Measurements from ENCODE around the gene PDZD2. TPM values are rescaled to one million over a fixed set of nuclear protein-coding genes. Genes with fewer than 3 reads are reported as not detected.

Gene PDZD2
- total and polyA plus RNA-seq, 2 experiments from 2014 or later: 0.21 TPM; not detected in 1

- Histone ChIP-seq H3K9me3 (ENCODE audit: low read depth) (no peaks in the 10 kb centered on the region), H3F3A (ENCODE audit: insufficient read depth) (no peaks in the 10 kb centered on the region), H4K20me1 (ENCODE audit: insufficient read depth) (no peaks in the 10 kb centered on the region), H3K9me2 (ENCODE audit: insufficient read depth) (no peaks in the 10 kb centered on the region), H3K27ac (no peak overlapping the region), H3K36me3 (ENCODE audit: low read depth) (no peaks in the 10 kb centered on the region), H3K9ac (no peak overlapping the region), H3K4me1 (ENCODE audit: insufficient read depth) (no peaks in the 10 kb centered on the region), H3K27me3 (replicated peaks; ENCODE audit: insufficient read depth) (no peaks in the 10 kb centered on the region; the same call in none of the 2 replicates), H3K79me2 (ENCODE audit: insufficient read depth) (no peaks in the 10 kb centered on the region), H3K4me2 (ENCODE audit: unreplicated experiment) (no peak overlapping the region), H2AFZ (no peak overlapping the region), H3K4me3 (no peak overlapping the region)
- in situ Hi-C loops (cut with MboI): no loop called here
- DNase-seq: no peak
- TF ChIP-seq EZH2 (IDR thresholded peaks at IDR 0.05; ENCODE audit: insufficient read depth, poor library complexity, severe bottlenecking) (no peak), EZH2phosphoT487 (IDR thresholded peaks at IDR 0.05; ENCODE audit: insufficient read depth, low read depth) (no peak)
- WGBS, 2 experiments (ENCODE audit: low coverage in 1 of 2, low lambda C conversion rate in 2 of 2, missing lambda C conversion rate in 2 of 2): 32 to 44% methylated on average over 7 of the region's 7 CpGs
Measured at GRCh38 chr5:31717561-31717960, 78.6 kb downstream of the PDZD2 start.

GRCh38 chr5:31720004-31720403, 81.1 kb downstream of the PDZD2 start:
- Histone ChIP-seq H3K9ac (no peak overlapping the region), H3K79me2 (ENCODE audit: insufficient read depth) (no peaks in the 10 kb centered on the region), H3K4me1 (ENCODE audit: insufficient read depth) (no peaks in the 10 kb centered on the region), H3K27ac (no peak overlapping the region), H2AFZ (no peak overlapping the region), H3K27me3 (replicated peaks; ENCODE audit: insufficient read depth) (no peaks in the 10 kb centered on the region; the same call in none of the 2 replicates), H3K4me3 (no peak overlapping the region), H3K36me3 (ENCODE audit: low read depth) (no peaks in the 10 kb centered on the region), H4K20me1 (ENCODE audit: insufficient read depth) (no peaks in the 10 kb centered on the region), H3F3A (ENCODE audit: insufficient read depth) (no peaks in the 10 kb centered on the region), H3K9me2 (ENCODE audit: insufficient read depth) (no peaks in the 10 kb centered on the region), H3K9me3 (ENCODE audit: low read depth) (no peaks in the 10 kb centered on the region), H3K4me2 (ENCODE audit: unreplicated experiment) (no peak overlapping the region)
- peak; percentile 3 for DNase-seq
- WGBS, 2 experiments (ENCODE audit: low coverage in 1 of 2, low lambda C conversion rate in 2 of 2, missing lambda C conversion rate in 2 of 2): 16 to 36% methylated on average over 1 of the region's 1 CpG
- in situ Hi-C loops (cut with MboI): no loop called here
- TF ChIP-seq EZH2 (IDR thresholded peaks at IDR 0.05; ENCODE audit: insufficient read depth, poor library complexity, severe bottlenecking) (no peak), EZH2phosphoT487 (IDR thresholded peaks at IDR 0.05; ENCODE audit: insufficient read depth, low read depth) (no peak)

DNA sequence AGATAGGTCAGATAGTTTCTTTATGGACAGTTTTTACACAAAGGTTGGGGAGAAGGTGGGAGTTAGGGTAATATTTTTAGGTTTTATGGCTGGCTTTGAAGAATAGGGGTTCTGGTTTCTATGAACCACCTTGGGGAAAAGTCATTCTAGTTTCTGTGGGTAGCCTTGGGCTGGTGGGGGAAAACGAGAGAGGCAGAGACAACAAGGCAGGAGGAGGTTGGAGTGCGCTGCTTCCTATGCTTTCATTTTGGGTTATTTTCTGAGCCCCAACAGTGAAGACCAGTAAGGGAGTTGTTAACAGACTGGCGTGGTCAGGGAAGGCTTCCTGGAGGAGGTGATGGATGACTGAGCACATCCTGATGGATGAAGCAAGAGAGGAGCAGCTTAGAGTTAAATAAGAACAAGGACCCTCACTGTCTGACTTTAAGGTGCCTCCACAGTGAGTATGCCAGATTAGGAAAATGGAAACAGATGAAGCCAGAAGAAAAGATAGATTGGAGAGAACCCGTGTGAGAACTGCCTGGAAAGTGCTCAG, 81.9 kb downstream of the PDZD2 start:
- H3K9me2 ChIP-seq (ENCODE audit: insufficient read depth): no peaks in the 10 kb centered on the region
- H3K27me3 ChIP-seq (replicated peaks; ENCODE audit: insufficient read depth): no peaks in the 10 kb centered on the region
- 36 to 39% methylated on average over 4 of the region's 4 CpGs for WGBS, 2 experiments (ENCODE audit: low coverage in 1 of 2, low lambda C conversion rate in 2 of 2, missing lambda C conversion rate in 2 of 2)

GRCh38 chr5:31722111-31722510, 83.2 kb downstream of the PDZD2 start:
- no peak overlapping the region for H3K4me3 ChIP-seq
- no peaks in the 10 kb centered on the region for H3K9me2 ChIP-seq (ENCODE audit: insufficient read depth)
- no peaks in the 10 kb centered on the region for H3K9me3 ChIP-seq (ENCODE audit: low read depth)
- in situ Hi-C loops (cut with MboI): no loop called here
- no peak overlapping the region for H2AFZ ChIP-seq
- no peaks in the 10 kb centered on the region for H3K36me3 ChIP-seq (ENCODE audit: low read depth)
- WGBS, 2 experiments (ENCODE audit: low coverage in 1 of 2, low lambda C conversion rate in 2 of 2, missing lambda C conversion rate in 2 of 2): 44 to 53% methylated on average over 4 of the region's 4 CpGs
- no peaks in the 10 kb centered on the region for H3K4me1 ChIP-seq (ENCODE audit: insufficient read depth)
- no peak overlapping the region for H3K9ac ChIP-seq
- H3K27ac ChIP-seq: no peak overlapping the region
- DNase-seq: no peak
- no peaks in the 10 kb centered on the region for H3K79me2 ChIP-seq (ENCODE audit: insufficient read depth)
- TF ChIP-seq EZH2phosphoT487 (IDR thresholded peaks at IDR 0.05; ENCODE audit: insufficient read depth, low read depth): no peak
- no peak for TF ChIP-seq EZH2 (IDR thresholded peaks at IDR 0.05; ENCODE audit: insufficient read depth, poor library complexity, severe bottlenecking)
- H3F3A ChIP-seq (ENCODE audit: insufficient read depth): no peaks in the 10 kb centered on the region
- no peaks in the 10 kb centered on the region for H3K27me3 ChIP-seq (replicated peaks; ENCODE audit: insufficient read depth)
- H4K20me1 ChIP-seq (ENCODE audit: insufficient read depth): no peaks in the 10 kb centered on the region
- H3K4me2 ChIP-seq (ENCODE audit: unreplicated experiment): no peak overlapping the region

More for the DNA sequence above, 81.9 kb downstream of the PDZD2 start:
- in situ Hi-C loops (cut with MboI): no loop called here
- Histone ChIP-seq H3K79me2 (ENCODE audit: insufficient read depth) (no peaks in the 10 kb centered on the region), H3K9me3 (ENCODE audit: low read depth) (no peaks in the 10 kb centered on the region), H3K27ac (no peak overlapping the region), H2AFZ (no peak overlapping the region), H4K20me1 (ENCODE audit: insufficient read depth) (no peaks in the 10 kb centered on the region), H3K4me2 (ENCODE audit: unreplicated experiment) (no peak overlapping the region), H3F3A (ENCODE audit: insufficient read depth) (no peaks in the 10 kb centered on the region), H3K9ac (no peak overlapping the region), H3K4me3 (no peak overlapping the region), H3K4me1 (ENCODE audit: insufficient read depth) (no peaks in the 10 kb centered on the region), H3K36me3 (ENCODE audit: low read depth) (no peaks in the 10 kb centered on the region)
- no peak for DNase-seq
- TF ChIP-seq EZH2 (IDR thresholded peaks at IDR 0.05; ENCODE audit: insufficient read depth, poor library complexity, severe bottlenecking) (no peak), EZH2phosphoT487 (IDR thresholded peaks at IDR 0.05; ENCODE audit: insufficient read depth, low read depth) (no peak)

DNA sequence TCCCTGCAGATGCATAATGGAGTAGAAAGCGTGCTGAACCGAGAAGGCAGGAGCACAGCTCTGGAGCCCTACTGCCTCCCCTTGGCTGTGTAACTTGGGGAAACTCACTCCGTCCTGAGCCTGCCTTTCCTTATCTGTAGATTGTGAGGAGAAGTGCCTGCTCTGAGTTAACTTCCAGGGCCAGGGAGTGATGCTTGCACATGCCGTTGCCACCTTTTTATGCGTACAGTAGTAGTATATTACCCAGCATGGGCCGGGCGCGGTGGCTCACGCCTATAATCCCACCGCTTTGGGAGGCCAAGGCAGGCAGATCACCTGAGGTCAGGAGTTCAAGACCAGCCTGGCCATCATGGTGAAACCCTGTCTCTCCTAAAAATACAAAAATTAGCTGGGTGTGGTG, 87.1 kb downstream of the PDZD2 start:
- Histone ChIP-seq H3K9ac (no peak overlapping the region), H3K27me3 (replicated peaks; ENCODE audit: insufficient read depth) (no peaks in the 10 kb centered on the region), H3K9me2 (ENCODE audit: insufficient read depth) (no peaks in the 10 kb centered on the region), H4K20me1 (ENCODE audit: insufficient read depth) (no peaks in the 10 kb centered on the region), H3K4me2 (ENCODE audit: unreplicated experiment) (no peak overlapping the region), H3K9me3 (ENCODE audit: low read depth) (no peaks in the 10 kb centered on the region), H3K4me3 (no peak overlapping the region), H3K27ac (no peak overlapping the region), H3K36me3 (ENCODE audit: low read depth) (no peaks in the 10 kb centered on the region), H2AFZ (no peak overlapping the region), H3F3A (ENCODE audit: insufficient read depth) (no peaks in the 10 kb centered on the region), H3K4me1 (ENCODE audit: insufficient read depth) (no peaks in the 10 kb centered on the region), H3K79me2 (ENCODE audit: insufficient read depth) (no peaks in the 10 kb centered on the region)
- no peak for TF ChIP-seq EZH2 (IDR thresholded peaks at IDR 0.05; ENCODE audit: insufficient read depth, poor library complexity, severe bottlenecking)
- TF ChIP-seq EZH2phosphoT487 (IDR thresholded peaks at IDR 0.05; ENCODE audit: insufficient read depth, low read depth): no peak
- in situ Hi-C loops (cut with MboI): no loop called here
- no peak for DNase-seq
- WGBS, 2 experiments (ENCODE audit: low coverage in 1 of 2, low lambda C conversion rate in 2 of 2, missing lambda C conversion rate in 2 of 2): 72 to 73% methylated on average over 10 of the region's 10 CpGs
